HFF-Myc (cell line): ENCODE results near the gene ITGB8.

Experiments used
- DNase-seq: peaks from one replicate; pipeline ENCODE4 v3.0.0-alpha.2; 2011; ENCODE audit warnings: low read depth; ENCODE audit errors: extremely low read depth
- H3K4me3 ChIP-seq: replicated peaks from 2 replicates; pipeline ENCODE4 v1.5.1; 2011; ENCODE audit warnings: low read depth, mild to moderate bottlenecking, control low read depth, low read length
- CTCF ChIP-seq: IDR thresholded peaks from 2 replicates; pipeline ENCODE4 v1.5.1; 2012; ENCODE audit warnings: mild to moderate bottlenecking, low read depth, low read length, control low read depth; ENCODE audit errors: missing control alignments

Gene ITGB8

GRCh38 chr7:20407585-20408466, 77.1 kb downstream of the ITGB8 start:
- H3K4me3 ChIP-seq = no peak overlapping the region
- no peak for TF ChIP-seq CTCF
- no peak for DNase-seq

- no peak for DNase-seq
- TF ChIP-seq CTCF = no peak
- H3K4me3 ChIP-seq = no peak overlapping the region
Observed at GRCh38 chr7:20408467-20408826, 77.7 kb downstream of the ITGB8 start.

GRCh38 chr7:20409961-20410360, 79.3 kb downstream of the ITGB8 start:
- H3K4me3 ChIP-seq = no peak overlapping the region
- no peak for TF ChIP-seq CTCF
- DNase-seq = no peak

- no peak overlapping the region for H3K4me3 ChIP-seq
- TF ChIP-seq CTCF = no peak
- no peak for DNase-seq
Observed at GRCh38 chr7:20411372-20411771, 80.7 kb downstream of the ITGB8 start.

GRCh38 chr7:20412032-20412431, 81.3 kb downstream of the ITGB8 start:
- no peak for TF ChIP-seq CTCF
- H3K4me3 ChIP-seq = no peak overlapping the region
- no peak for DNase-seq

GRCh38 chr7:20417260-20417659, 86.6 kb downstream of the ITGB8 start:
- no peak overlapping the region for H3K4me3 ChIP-seq
- DNase-seq = no peak
- TF ChIP-seq CTCF = no peak
